ENCODE data around the gene NPBWR2.
"Not testable (repeated sequence)": the region's sequence is repeated elsewhere in the genome, so short reads cannot be mapped to it uniquely, and the experiment has no call there.

NPBWR2 gene

GRCh38 chr20:64133951-64134407 is 26.6 kb upstream of the NPBWR2 start:
- Histone ChIP-seq H3K4me2 (ENCODE audit: low read length) (no peak overlapping the region), H3K36me3 (ENCODE audit: control insufficient read depth, insufficient read depth, low read length) (no peaks in the 10 kb centered on the region), H3K79me1 (ENCODE audit: low read length) (no peaks in the 10 kb centered on the region), H3K4ac (ENCODE audit: low read depth, low read length) (no peak overlapping the region), H3K23ac (ENCODE audit: low read length) (no peak overlapping the region), H3K56ac (ENCODE audit: low read length) (no peak overlapping the region), H3K18ac (ENCODE audit: low read length) (no peak overlapping the region), H3K79me2 (ENCODE audit: control insufficient read depth, insufficient read depth, low read length) (no peaks in the 10 kb centered on the region), H4K5ac (ENCODE audit: low read length) (no peak overlapping the region), H2BK120ac (ENCODE audit: low read depth, low read length) (no peak overlapping the region), H2AK5ac (ENCODE audit: low read length) (no peak overlapping the region), H3K4me3 (ENCODE audit: low read length) (no peak overlapping the region), H2BK5ac (ENCODE audit: low read length) (no peak overlapping the region), H3K27ac (ENCODE audit: low read depth, low read length) (no peak overlapping the region), H4K8ac (ENCODE audit: low read depth, low read length) (no peak overlapping the region), H3K9ac (ENCODE audit: low read length) (no peak overlapping the region), H3K4me1 (ENCODE audit: control insufficient read depth, low read depth, low read length) (no peaks in the 10 kb centered on the region), H2BK15ac (replicated peaks; ENCODE audit: low read depth) (no peak overlapping the region), H3K27me3 (ENCODE audit: insufficient read depth, low read length, poor library complexity) (no peaks in the 10 kb centered on the region)
- no peak for DNase-seq
- no CpG with 5 or more reads among the region's 8 CpGs for WGBS (ENCODE audit: extremely low coverage, insufficient coverage, low lambda C conversion rate)

DNA sequence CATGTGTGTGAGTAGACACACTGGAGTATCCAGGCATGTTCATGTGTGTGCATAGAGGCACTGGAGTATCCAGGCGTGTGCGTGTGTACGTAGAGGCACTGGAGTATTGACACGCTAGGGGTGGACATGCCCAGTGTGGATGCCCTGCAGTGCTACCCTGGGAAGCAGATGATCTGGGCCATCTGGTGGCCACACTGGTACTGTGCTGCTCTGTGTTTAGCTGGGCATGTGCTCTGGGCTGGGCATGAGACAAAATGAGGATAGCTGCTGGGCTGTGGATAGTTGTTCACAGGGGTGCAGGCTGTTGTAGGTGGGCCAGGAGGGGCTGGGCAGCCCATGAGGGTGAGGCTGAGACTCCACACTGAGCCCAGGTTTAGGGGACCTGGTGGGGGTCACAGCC is 24.0 kb upstream of the NPBWR2 start:
- Histone ChIP-seq H3K18ac (ENCODE audit: low read length) (no peak overlapping the region), H2BK5ac (ENCODE audit: low read length) (no peak overlapping the region), H3K27me3 (ENCODE audit: insufficient read depth, low read length, poor library complexity) (no peaks in the 10 kb centered on the region), H3K4me2 (ENCODE audit: low read length) (no peak overlapping the region), H3K79me2 (ENCODE audit: control insufficient read depth, insufficient read depth, low read length) (no peaks in the 10 kb centered on the region), H3K4ac (ENCODE audit: low read depth, low read length) (no peak overlapping the region), H3K23ac (ENCODE audit: low read length) (no peak overlapping the region), H3K36me3 (ENCODE audit: control insufficient read depth, insufficient read depth, low read length) (no peaks in the 10 kb centered on the region), H4K5ac (ENCODE audit: low read length) (no peak overlapping the region), H3K79me1 (ENCODE audit: low read length) (no peaks in the 10 kb centered on the region), H2BK15ac (replicated peaks; ENCODE audit: low read depth) (no peak overlapping the region), H3K4me1 (ENCODE audit: control insufficient read depth, low read depth, low read length) (no peaks in the 10 kb centered on the region), H3K27ac (ENCODE audit: low read depth, low read length) (no peak overlapping the region), H3K56ac (ENCODE audit: low read length) (no peak overlapping the region), H3K9ac (ENCODE audit: low read length) (no peak overlapping the region), H4K8ac (ENCODE audit: low read depth, low read length) (no peak overlapping the region), H2BK120ac (ENCODE audit: low read depth, low read length) (no peak overlapping the region), H2AK5ac (ENCODE audit: low read length) (no peak overlapping the region), H3K4me3 (ENCODE audit: low read length) (no peak overlapping the region)
- no CpG with 5 or more reads among the region's 4 CpGs for WGBS (ENCODE audit: extremely low coverage, insufficient coverage, low lambda C conversion rate)
- DNase-seq, result no peak

- H2BK120ac ChIP-seq (ENCODE audit: low read depth, low read length), result no peak overlapping the region
- H2BK15ac ChIP-seq (replicated peaks; ENCODE audit: low read depth), result no peak overlapping the region
- no peaks in the 10 kb centered on the region for H3K79me2 ChIP-seq (ENCODE audit: control insufficient read depth, insufficient read depth, low read length)
- H3K4me3 ChIP-seq (ENCODE audit: low read length), result no peak overlapping the region
- H3K56ac ChIP-seq (ENCODE audit: low read length), result no peak overlapping the region
- H4K5ac ChIP-seq (ENCODE audit: low read length), result no peak overlapping the region
- no peaks in the 10 kb centered on the region for H3K4me1 ChIP-seq (ENCODE audit: control insufficient read depth, low read depth, low read length)
- no peak overlapping the region for H2AK5ac ChIP-seq (ENCODE audit: low read length)
- H3K4me2 ChIP-seq (ENCODE audit: low read length), result no peak overlapping the region
- no peaks in the 10 kb centered on the region for H3K79me1 ChIP-seq (ENCODE audit: low read length)
- H3K36me3 ChIP-seq (ENCODE audit: control insufficient read depth, insufficient read depth, low read length), result no peaks in the 10 kb centered on the region
- no peak overlapping the region for H4K8ac ChIP-seq (ENCODE audit: low read depth, low read length)
- no peak overlapping the region for H3K18ac ChIP-seq (ENCODE audit: low read length)
- WGBS (ENCODE audit: extremely low coverage, insufficient coverage, low lambda C conversion rate), result no CpG with 5 or more reads among the region's 10 CpGs
- no peak overlapping the region for H3K23ac ChIP-seq (ENCODE audit: low read length)
- H2BK5ac ChIP-seq (ENCODE audit: low read length), result no peak overlapping the region
- no peak overlapping the region for H3K9ac ChIP-seq (ENCODE audit: low read length)
- H3K27me3 ChIP-seq (ENCODE audit: insufficient read depth, low read length, poor library complexity), result no peaks in the 10 kb centered on the region
- no peak overlapping the region for H3K27ac ChIP-seq (ENCODE audit: low read depth, low read length)
- DNase-seq, result no peak
- H3K4ac ChIP-seq (ENCODE audit: low read depth, low read length), result no peak overlapping the region
Measured at GRCh38 chr20:64130876-64131275, 23.5 kb upstream of the NPBWR2 start.

GRCh38 chr20:64130271-64130670 is 22.9 kb upstream of the NPBWR2 start:
- Histone ChIP-seq H3K9ac (ENCODE audit: low read length) (no peak overlapping the region), H3K56ac (ENCODE audit: low read length) (no peak overlapping the region), H2BK120ac (ENCODE audit: low read depth, low read length) (no peak overlapping the region), H4K8ac (ENCODE audit: low read depth, low read length) (no peak overlapping the region), H2AK5ac (ENCODE audit: low read length) (no peak overlapping the region), H4K5ac (ENCODE audit: low read length) (no peak overlapping the region), H3K18ac (ENCODE audit: low read length) (no peak overlapping the region), H3K27me3 (ENCODE audit: insufficient read depth, low read length, poor library complexity) (no peaks in the 10 kb centered on the region), H3K4me2 (ENCODE audit: low read length) (no peak overlapping the region), H3K27ac (ENCODE audit: low read depth, low read length) (no peak overlapping the region), H3K4ac (ENCODE audit: low read depth, low read length) (no peak overlapping the region), H3K23ac (ENCODE audit: low read length) (no peak overlapping the region), H3K79me2 (ENCODE audit: control insufficient read depth, insufficient read depth, low read length) (no peaks in the 10 kb centered on the region), H3K4me1 (ENCODE audit: control insufficient read depth, low read depth, low read length) (no peaks in the 10 kb centered on the region), H2BK15ac (replicated peaks; ENCODE audit: low read depth) (no peak overlapping the region), H2BK5ac (ENCODE audit: low read length) (no peak overlapping the region), H3K79me1 (ENCODE audit: low read length) (no peaks in the 10 kb centered on the region), H3K36me3 (ENCODE audit: control insufficient read depth, insufficient read depth, low read length) (no peaks in the 10 kb centered on the region), H3K4me3 (ENCODE audit: low read length) (no peak overlapping the region)
- DNase-seq, result no peak
- no CpG with 5 or more reads among the region's 5 CpGs for WGBS (ENCODE audit: extremely low coverage, insufficient coverage, low lambda C conversion rate)

- H3K18ac ChIP-seq (ENCODE audit: low read length), result no peak overlapping the region
- no peaks in the 10 kb centered on the region for H3K4me1 ChIP-seq (ENCODE audit: control insufficient read depth, low read depth, low read length)
- H3K4ac ChIP-seq (ENCODE audit: low read depth, low read length), result no peak overlapping the region
- H3K4me2 ChIP-seq (ENCODE audit: low read length), result no peak overlapping the region
- no peak overlapping the region for H3K4me3 ChIP-seq (ENCODE audit: low read length)
- H3K56ac ChIP-seq (ENCODE audit: low read length), result no peak overlapping the region
- no peak overlapping the region for H2BK15ac ChIP-seq (replicated peaks; ENCODE audit: low read depth)
- no peaks in the 10 kb centered on the region for H3K79me2 ChIP-seq (ENCODE audit: control insufficient read depth, insufficient read depth, low read length)
- H3K27ac ChIP-seq (ENCODE audit: low read depth, low read length), result no peak overlapping the region
- no peaks in the 10 kb centered on the region for H3K36me3 ChIP-seq (ENCODE audit: control insufficient read depth, insufficient read depth, low read length)
- H4K8ac ChIP-seq (ENCODE audit: low read depth, low read length), result no peak overlapping the region
- H2AK5ac ChIP-seq (ENCODE audit: low read length), result no peak overlapping the region
- H4K5ac ChIP-seq (ENCODE audit: low read length), result no peak overlapping the region
- no peak for DNase-seq
- H3K27me3 ChIP-seq (ENCODE audit: insufficient read depth, low read length, poor library complexity), result no peaks in the 10 kb centered on the region
- H3K9ac ChIP-seq (ENCODE audit: low read length), result no peak overlapping the region
- no CpG with 5 or more reads among the region's 11 CpGs for WGBS (ENCODE audit: extremely low coverage, insufficient coverage, low lambda C conversion rate)
- H3K79me1 ChIP-seq (ENCODE audit: low read length), result no peaks in the 10 kb centered on the region
- no peak overlapping the region for H2BK120ac ChIP-seq (ENCODE audit: low read depth, low read length)
- no peak overlapping the region for H2BK5ac ChIP-seq (ENCODE audit: low read length)
- no peak overlapping the region for H3K23ac ChIP-seq (ENCODE audit: low read length)
Measured at GRCh38 chr20:64129146-64129782, 21.9 kb upstream of the NPBWR2 start.

DNA sequence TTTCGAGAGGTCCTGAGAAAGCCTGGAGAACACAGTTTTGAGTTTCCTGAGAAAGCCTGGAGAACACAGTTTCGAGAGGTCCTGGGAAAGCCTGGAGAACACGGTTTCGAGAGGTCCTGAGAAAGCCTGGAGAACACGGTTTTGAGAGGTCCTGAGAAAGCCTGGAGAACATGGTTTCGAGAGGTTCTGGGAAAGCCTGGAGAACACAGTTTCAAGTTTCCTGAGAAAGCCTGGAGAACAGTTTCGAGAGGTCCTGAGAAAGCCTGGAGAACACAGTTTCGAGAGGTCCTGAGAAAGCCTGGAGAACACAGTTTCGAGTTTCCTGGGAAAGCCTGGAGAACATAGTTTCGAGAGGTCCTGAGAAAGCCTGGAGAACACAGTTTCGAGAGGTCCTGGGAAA is 16.2 kb upstream of the NPBWR2 start:
- H3K18ac ChIP-seq (ENCODE audit: low read length), result not testable (repeated sequence)
- no CpG with 5 or more reads among the region's 11 CpGs for WGBS (ENCODE audit: extremely low coverage, insufficient coverage, low lambda C conversion rate)

More for the DNA sequence above, 16.2 kb upstream of the NPBWR2 start:
- not testable (repeated sequence) for H3K27me3 ChIP-seq (ENCODE audit: insufficient read depth, low read length, poor library complexity); H3K23ac ChIP-seq (ENCODE audit: low read length); H3K9ac ChIP-seq (ENCODE audit: low read length); H3K4me1 ChIP-seq (ENCODE audit: control insufficient read depth, low read depth, low read length); DNase-seq; H3K4ac ChIP-seq (ENCODE audit: low read depth, low read length); H4K8ac ChIP-seq (ENCODE audit: low read depth, low read length); H3K4me3 ChIP-seq (ENCODE audit: low read length); H3K36me3 ChIP-seq (ENCODE audit: control insufficient read depth, insufficient read depth, low read length); H3K79me2 ChIP-seq (ENCODE audit: control insufficient read depth, insufficient read depth, low read length); H2AK5ac ChIP-seq (ENCODE audit: low read length); H3K27ac ChIP-seq (ENCODE audit: low read depth, low read length); H2BK15ac ChIP-seq (replicated peaks; ENCODE audit: low read depth); H3K4me2 ChIP-seq (ENCODE audit: low read length); H3K79me1 ChIP-seq (ENCODE audit: low read length); H2BK120ac ChIP-seq (ENCODE audit: low read depth, low read length); H3K56ac ChIP-seq (ENCODE audit: low read length); H2BK5ac ChIP-seq (ENCODE audit: low read length); H4K5ac ChIP-seq (ENCODE audit: low read length)
